NK-92 treated with Interleukin-12 subunit alpha and Interleukin-12 subunit beta, amount 100 ng/mL, for 24 hours (cell line): ENCODE results near the gene PLPPR3.
"Not testable (repeated sequence)": the region's sequence is repeated elsewhere in the genome, so short reads cannot be mapped to it uniquely, and the experiment has no call there.

Experiments used
- DNase-seq: peaks from one replicate; lab custom pipeline; 2025; lab: John Stamatoyannopoulos, UW

The PLPPR3 gene

DNA sequence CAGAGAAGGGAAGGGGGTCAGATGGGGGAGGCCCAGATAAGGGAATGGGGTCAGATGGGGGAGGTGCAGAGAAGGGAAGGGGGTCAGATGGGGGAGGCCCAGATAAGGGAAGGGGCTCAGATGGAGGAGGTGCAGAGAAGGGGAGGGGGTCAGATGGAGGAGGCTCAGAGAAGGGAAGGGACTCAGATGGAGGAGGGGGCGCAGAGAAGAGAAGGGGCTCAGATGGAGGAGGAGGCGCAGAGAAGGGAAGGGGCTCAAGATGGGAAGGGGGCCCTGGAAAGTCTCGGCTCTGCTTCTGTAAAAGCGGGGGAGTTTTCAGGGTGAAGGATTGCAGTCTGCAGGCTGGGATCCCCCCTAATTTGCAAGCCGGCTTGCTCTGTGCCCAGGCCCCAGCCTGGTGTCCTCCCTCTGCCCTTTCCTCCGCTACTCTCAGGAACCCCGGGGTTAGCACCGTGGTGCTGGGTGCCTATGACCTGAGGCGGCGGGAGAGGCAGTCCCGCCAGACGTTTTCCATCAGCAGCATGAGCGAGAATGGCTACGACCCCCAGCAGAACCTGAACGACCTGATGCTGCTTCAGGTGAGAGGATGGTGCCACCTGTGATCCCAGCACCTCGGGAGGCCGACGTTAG, 7.5 kb upstream of the PLPPR3 start:
- no peak for DNase-seq

GRCh38 chr19:827710-828321, 6.1 kb upstream of the PLPPR3 start, which contains the start of gene AZU1:
Gene AZU1, plus strand, starts transcription at chr19:827837. Its CDS starts 10 bp downstream, at chr19:827847.
- DNase-seq = no peak

- no peak for DNase-seq
Measured at GRCh38 chr19:827314-827709, 5.6 kb upstream of the PLPPR3 start.

- no peak for DNase-seq
Measured at GRCh38 chr19:825897-826644, 4.3 kb upstream of the PLPPR3 start.

GRCh38 chr19:824885-825284, 3.1 kb upstream of the PLPPR3 start:
- no peak for DNase-seq

DNA sequence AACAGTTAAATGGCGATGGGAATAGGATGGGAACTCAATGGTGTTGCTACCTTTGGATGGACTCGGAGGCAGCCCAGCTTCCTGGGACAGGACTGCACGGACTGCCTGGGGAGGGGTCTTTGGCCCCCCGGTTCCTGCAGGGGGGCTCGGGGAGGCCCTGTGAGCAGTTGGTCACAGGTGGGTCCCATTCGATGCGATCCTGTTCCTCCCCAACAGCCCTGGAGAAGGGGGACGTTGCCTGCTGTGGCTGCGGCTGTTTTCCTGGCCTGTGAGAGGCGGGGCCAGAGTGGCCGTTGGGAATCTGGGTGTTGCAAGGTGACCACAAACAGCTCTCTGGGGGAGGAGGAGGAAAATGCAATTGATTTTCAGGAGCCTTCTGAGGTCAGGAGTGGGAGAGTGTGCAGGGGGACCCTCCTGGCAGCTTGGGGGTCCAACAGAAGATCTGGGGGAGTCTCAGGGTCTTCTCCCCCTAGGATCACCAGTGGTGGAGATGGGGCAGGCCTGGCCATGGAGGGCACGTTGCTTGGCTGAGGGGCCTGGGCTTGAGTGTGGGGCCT, 1.9 kb upstream of the PLPPR3 start:
- no peak for DNase-seq

DNA sequence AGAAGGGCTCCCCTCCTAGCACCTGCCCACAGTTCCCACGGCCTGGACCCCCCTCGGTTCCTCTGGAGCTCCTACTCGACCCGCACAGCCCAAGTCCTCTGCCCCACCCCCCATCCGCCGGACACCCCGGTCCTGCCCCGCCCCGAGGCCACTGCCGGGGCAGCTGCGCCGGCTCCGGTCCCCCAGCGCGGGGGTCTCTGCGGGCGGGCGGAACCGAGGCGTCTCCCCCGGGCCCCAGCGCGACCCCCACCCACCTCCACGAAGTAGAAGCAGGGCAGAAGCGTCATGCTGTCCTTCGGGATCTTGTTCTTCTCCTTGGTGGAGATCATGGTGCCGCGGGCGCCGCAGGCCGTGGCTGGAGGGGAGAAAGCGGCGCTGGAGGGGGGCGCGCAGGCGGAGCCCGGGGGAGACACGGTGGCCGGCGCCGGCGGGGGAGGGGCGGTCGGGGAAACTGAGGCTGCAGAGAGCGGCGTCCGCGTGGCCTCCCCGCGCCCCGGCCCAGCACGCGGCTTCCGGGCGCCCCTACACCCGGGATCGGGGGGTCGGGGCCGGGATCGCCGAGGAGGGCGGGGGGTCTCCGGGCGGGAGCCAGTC, 427 bp downstream of the PLPPR3 start:
- DNase-seq = no peak

- DNase-seq = not testable (repeated sequence)
Measured at GRCh38 chr19:820212-820611, 1.5 kb downstream of the PLPPR3 start.

DNA sequence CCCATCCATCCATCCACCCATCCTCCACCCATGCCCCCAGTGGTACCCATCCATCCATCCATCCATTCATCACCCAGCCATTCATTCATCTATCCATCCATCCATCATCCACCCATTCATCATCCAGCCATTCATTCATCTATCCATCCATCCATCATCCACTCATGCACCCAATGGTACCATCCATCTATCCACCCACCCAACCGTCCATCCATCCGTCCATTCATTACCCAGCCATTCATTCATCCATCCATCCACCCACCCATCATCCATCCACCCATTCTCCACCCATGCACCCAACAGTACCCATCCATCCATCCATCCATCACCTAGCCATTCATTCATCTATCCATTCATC, 5.3 kb downstream of the PLPPR3 start:
- no peak for DNase-seq

- DNase-seq = no peak
Measured at GRCh38 chr19:815775-816499, 5.8 kb downstream of the PLPPR3 start.

DNA sequence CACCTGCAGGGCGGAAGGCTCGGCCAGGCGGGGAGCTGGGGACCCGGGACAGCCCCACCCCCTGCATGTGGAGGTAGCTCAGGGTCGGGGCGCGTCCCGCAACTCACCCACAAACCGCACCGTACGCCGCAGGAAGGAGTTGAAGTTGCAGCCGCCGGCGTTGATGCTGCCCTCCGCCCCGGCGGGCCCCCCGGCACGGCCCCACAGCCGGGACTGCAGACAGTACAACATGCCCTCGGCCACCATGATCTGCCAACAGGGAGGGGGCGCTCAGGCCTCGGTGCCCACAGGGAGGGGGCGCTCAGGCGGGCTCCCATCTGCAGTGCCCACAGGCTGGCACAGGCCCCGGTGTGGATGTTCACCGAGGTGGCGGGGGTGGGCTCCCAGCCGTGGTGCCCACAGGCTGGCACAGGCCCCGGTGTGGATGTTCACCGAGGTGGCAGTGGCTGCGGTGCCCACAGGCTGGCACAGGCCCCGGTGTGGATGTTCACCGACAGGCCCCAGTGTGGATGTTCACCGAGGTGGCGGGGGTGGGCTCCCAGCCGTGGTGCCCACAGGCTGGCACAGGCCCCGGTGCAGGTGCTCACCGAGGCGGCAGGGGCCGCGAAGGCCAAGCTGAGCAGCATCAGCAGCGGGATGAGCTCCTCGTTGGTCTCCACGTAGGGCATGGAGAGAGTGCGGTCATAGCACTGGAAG, 6.5 kb downstream of the PLPPR3 start:
- DNase-seq = no peak

DNA sequence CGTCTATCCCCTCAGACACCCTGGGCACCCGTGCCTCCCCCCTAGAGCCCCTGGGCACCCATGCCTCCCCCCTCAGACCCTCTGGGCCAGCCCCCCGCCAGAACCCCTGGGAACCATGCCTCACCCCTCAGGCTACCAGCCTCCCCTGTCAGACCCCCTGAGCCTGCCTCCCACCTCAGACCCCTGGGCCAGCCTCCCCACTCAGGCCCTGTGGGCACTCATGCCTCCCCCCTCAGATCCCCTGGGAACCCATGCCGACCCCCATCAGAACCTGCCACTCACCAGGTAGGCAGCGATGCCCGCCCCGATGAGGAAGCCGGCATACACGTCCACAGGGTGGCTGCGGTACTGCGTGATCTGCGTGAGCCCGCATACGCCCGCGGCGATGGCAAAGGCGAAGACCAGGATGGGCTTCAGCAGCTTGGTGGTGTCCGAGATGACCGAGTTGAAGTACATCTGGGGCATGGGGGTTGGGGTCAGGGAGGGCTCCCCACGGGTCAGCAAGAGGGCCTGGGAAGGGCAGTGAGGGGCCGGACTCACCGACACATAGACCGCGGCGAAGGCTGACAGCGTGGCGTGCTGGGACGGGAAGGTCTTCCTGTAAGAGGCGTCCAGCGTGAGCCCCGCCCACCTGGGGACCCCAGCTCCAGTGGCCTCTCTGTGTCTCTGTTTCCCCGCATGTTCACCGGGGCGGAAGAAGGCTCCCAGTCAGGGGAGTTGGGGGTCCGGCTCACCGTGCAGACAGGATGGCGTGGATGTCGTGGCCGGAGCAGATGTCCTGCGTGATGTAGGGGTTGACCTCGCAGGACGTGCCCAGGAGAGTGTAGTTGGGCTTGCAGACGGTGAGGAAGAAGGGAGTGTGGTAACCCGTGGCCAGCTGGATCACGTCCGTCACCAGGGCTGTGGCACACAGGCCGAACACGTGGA, 7.3 kb downstream of the PLPPR3 start:
- no peak for DNase-seq

- DNase-seq = no peak
Measured at GRCh38 chr19:813219-814151, 8.3 kb downstream of the PLPPR3 start.

DNA sequence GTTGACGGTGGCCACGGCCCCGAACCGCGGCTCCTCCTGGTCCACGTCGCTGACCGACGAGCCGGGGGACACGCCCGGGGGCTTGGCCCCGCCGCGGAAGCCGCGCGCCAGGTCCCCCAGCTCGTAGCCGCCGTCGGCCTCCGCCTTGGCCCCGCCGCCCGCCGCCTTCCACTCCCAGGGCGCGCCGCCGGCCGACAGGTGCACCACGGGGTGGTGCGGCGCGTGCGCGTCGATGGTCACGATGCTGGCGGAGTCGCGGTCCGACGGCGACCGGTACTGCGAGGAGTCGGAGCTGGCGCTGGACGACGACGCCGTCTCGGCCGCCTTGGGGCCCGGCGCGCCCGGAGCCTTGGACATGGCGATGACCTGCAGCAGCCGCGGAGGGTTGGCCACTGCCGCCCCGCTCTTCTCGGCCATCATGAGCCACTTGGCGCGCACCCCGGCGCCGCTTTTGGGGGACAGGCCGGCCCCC, 9.0 kb downstream of the PLPPR3 start:
- DNase-seq = no peak

- no peak for DNase-seq
Measured at GRCh38 chr19:812049-812746, 9.6 kb downstream of the PLPPR3 start.

DNA sequence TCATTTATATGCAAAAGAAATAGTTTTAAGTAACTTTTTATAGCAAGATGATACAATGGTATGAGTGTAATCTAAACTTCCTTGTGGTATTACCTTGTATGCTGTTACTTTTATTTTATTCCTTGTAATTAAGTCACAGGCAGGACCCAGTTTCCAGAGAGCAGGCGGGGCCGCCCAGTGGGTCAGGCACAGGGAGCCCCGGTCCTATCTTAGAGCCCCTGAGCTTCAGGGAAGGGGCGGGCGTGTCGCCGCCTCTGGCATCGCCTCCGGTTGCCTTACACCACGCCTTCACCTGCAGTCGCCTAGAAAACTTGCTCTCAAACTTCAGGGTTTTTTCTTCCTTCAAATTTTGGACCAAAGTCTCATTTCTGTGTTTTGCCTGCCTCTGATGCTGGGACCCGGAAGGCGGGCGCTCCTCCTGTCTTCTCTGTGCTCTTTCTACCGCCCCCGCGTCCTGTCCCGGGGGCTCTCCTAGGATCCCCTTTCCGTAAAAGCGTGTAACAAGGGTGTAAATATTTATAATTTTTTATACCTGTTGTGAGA, 10.2 kb downstream of the PLPPR3 start:
- DNase-seq = no peak

- no peak for DNase-seq
Measured at GRCh38 chr19:810883-811489, 10.8 kb downstream of the PLPPR3 start.
